Measurements from ENCODE around the gene ASTL.
"Not testable (repeated sequence)": the region's sequence is repeated elsewhere in the genome, so short reads cannot be mapped to it uniquely, and the experiment has no call there.

ASTL gene

DNA sequence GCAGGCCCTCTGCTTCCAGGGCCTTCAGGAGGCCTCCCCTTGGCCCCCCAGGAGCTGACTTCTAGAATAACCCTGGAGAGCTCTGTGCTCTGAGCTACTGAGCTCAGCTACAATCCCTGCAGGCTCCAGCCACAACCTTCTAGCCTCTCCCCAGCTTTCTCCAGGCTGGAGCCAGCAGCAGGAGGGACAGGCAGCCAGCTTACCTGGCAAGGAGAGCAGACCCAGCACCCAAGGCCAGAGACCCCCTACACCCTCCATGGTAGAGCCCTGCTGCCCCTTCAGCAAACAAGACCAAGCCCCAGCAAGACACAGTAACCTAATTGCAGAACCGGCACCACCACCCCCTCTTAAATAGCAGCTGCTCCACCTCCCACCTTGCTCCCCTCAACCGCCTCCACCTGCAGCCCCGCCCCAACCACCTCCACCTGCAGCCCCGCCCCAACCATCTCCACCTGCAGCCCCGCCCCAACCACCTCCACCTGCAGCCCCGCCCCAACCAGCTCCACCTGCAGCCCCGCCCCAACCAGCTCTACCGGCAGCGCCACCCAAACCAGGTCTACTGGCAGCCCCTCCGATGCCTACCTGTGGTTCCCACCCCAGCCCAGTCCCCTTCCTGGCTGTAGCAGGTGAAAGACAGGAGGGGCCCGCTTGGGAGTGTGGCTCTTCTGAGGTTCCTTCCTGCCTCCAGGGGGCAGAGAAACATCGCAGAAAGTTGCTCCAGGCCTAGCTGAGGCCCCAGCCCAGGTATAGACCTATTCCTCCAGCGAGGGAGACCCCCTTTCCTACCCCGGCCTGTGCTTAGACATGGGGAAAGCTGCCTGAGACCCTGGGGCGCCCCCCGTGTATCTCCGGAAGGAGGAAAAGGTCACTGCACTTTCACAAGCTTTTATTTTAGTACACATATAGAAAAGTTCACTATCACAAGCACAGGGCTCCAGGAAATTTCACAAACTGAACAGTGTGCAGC lies at the start of gene ASTL:
ASTL (minus strand) TSS at position 324 of the 967 bp plus-strand sequence; CDS start at position 258, 66 bp downstream.
- DNase-seq (ENCODE audit: low spot score): peak; percentile 81

DNA sequence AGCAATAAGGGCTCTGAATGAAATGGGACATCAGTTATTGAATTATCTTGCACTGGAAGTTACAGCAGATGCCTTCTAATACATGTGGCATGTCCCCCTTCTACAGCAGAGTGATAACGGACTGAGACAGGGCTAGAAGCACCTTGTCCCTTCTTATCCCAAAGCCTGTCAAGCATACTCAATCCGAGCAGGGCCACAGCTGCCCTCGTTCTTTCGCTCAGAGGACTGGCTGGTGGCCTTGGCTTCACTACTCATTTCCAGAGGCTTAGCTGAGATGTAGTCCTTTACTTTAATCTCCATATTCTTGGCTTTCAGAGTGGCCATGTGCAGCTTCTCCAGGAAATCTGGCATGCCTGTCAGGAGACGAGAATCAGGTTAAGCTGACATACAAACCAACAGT lies 48.3 kb upstream of the ASTL start:
- no peak for DNase-seq (ENCODE audit: low spot score)

DNA sequence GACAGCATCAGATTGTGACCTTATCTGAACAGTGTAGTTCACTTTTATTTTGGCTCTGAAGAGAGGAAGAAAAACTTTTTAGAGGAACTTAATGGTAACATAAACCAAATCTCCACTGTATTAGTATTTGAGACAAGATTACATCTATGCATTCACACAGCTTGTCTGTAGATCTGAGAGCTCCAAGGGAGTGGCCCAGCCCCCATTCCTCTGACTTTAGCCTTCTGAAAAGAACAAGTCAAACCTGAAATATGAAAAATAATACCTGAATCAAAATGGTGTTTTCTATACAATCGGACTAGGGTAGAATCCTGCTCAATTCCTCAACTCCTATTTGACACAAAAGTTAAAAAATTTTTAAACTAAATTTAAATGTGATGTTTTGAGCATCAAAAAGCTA lies 47.2 kb upstream of the ASTL start:
- no peak for DNase-seq (ENCODE audit: low spot score)

DNA sequence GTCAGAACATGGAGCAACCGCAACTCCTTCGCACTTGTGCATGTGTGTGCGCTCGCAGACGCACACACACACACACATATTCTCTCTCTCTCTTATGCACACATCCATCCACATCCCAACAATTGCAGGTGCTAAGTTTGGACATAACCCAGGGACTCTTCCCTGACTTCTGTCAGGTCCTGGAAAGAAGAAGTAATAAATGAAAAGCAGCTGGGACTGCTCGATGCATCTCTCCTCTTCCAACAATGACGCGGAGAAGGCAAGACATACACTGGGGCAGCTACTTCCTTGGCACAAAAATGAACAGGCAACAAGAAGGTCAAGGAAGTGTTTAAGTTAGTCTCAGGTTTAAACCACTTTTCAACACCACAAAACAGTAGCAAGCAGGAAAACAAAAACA lies 46.7 kb upstream of the ASTL start:
- DNase-seq (ENCODE audit: low spot score): no peak

DNA sequence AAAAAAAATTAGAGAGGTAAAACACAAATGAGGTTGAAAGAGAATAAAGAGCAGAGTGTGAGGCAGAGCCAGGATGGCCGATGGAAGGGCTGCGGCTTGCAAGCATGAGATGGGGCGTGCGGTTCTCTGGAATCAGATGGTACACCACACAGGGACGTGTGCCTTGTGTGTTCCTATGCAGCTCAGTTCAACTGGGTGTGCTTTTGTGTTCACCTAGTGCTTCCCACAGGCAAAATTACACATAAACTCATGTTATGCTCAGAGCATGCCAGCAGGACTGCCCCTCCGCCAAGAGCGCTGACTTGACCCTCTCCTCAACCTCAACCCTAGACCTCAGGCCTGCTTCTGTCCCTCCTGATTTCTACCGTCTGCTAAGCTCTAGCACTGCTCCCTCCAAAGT lies 45.9 kb upstream of the ASTL start:
- DNase-seq (ENCODE audit: low spot score): no peak

DNA sequence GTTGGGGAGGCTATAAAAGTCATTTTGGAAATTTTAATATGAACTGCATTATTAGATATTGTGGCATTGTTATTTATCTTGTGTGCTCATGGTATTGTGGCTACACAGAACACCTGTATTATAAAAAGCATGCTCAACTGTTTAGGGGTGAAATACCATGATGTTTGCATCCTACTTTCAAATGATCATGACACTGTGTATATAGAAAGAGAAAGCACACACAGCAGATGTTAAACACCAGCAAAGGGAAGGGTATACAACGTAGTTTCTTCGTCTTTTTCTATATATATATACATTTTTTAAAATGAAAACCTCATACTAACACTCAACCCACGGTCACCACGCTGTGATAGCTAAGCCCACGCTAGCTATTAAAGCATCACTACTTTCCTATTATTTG lies 43.2 kb upstream of the ASTL start:
- no peak for DNase-seq (ENCODE audit: low spot score)

DNA sequence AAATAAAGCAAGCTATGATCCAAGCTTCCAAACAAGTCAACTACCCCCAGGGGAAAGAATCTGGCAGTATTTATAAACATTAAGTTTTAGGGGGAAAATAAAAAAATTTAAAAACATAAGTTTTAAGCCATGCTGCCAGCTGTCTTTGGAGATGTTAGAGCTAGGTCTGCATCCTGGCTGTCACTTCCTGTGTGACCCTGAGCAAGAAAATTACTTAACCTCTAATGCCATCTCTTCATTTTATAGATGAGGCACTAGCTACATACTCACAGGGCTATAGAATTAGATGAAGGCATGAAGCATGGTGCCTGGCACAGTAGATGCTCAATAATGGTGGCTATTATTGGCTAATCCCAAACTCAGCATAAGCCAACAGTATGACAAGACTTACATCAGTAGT lies 42.2 kb upstream of the ASTL start:
- DNase-seq (ENCODE audit: low spot score): no peak

DNA sequence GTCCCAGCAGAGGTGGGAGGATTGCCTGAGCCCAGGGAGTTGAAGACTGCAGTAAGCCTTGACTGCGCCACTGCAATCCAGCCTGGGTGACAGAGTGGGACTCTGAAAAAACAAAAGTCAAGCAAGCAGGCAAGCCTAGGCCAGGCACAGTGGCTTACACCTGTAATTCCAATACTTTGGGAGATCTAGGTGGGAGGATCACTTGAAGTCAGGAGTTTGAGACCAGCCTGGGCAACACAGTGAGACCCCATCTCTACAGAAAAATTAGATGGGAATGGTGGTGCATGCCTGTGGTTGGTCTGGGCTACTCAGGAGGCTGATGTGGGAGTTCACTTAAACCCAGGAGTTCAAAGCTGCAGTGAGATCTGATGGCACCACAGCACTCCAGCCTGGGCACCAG lies 41.7 kb upstream of the ASTL start:
- DNase-seq (ENCODE audit: low spot score): no peak

DNA sequence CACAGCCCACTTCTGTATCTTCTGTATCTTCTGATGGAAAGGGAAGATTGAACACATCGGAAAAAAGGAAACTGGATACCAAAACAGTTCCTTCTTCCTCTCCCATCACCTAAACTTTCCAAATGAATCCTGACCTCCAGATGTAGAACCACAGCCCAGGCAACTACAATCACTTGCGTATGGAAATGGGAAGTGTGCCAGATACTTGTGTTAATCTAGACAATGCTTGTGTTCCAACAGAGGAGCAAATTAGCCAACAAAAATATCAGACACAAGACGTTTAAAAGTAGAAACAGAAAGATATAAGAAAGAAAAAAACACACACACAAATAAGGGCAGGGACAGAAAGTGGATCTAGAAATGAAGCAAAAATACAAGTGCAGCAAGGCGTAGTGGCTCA lies 38.4 kb upstream of the ASTL start:
- DNase-seq (ENCODE audit: low spot score): no peak

DNA sequence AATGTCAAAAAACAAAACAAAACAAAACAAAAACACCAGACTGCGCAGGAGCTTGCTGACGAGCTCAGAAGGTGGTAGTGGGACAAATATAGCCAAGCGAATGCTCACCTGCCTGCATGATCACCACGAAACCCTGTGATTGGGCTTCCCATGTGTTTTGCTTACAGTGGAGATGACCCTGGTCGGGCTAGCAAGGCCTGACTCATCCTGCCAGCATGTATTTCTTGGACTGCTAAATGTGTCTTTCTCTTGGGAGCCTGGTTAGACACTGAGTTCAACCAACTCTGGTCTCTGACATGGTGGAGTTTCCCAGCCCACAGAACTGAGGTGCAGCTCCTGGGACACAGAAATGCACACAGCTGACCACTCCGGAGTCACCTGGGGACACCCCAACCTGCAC lies 37.6 kb upstream of the ASTL start:
- DNase-seq (ENCODE audit: low spot score): no peak

DNA sequence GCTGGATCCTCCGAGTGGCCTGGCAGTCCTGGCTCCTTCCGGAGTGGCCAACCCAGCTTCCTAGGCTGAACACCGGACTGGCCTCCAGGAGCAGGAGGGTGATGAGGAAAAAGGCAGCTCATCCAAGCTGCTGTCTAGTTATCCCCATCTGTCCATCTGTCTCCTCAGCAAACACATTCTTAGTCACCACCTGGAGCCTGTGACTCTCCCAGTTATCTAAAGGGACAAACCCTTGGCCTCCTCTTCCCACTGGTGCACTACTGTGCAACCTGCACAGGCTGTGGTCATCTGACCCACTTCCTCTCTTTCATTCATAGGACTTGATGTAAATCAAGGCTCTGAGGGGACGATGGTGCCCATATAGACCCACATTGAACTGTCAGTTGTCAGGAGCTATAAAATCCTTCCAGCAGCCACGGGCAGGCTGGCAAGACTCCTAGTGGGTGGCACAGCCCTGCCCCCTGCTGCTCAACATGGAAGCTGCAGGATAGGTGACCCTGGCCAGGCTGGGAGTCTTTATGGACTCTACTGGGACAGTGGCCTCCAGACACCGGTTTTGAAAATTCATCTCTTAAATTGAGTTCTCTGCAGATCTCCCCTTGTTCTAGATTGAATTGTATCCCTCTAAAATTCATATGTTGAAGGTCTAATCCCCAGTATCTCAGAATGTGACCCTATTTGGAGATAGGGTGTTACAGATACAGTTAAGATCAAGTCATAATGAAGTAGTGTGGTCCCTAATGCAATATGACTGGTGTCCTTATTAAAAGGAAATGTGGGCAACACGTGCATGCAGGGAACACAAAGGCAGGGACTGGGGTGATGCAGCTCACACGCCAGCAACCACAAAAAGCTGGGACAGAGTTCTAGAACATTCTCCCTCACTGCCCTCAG lies 36.2 kb upstream of the ASTL start:
- DNase-seq (ENCODE audit: low spot score): peak; percentile 88

DNA sequence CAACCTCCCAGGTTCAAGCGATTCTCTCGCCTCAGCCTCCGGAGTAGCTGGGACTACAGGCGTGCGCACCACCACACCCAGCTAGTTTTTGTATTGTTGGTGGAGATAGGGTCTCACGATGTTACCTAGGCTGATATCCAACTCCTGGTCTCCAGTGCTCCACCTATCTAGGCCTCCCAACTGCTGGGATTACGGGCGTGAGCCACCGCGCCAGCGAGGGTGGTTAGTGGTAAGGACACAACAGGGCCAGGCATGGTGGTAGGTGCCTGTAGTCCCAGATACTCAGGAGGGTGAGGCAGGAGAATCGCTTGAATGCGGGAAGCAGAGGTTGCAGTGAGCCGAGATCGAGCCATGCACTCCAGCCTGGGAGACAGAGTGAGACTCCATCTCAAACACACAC lies 33.5 kb upstream of the ASTL start:
- no peak for DNase-seq (ENCODE audit: low spot score)

DNA sequence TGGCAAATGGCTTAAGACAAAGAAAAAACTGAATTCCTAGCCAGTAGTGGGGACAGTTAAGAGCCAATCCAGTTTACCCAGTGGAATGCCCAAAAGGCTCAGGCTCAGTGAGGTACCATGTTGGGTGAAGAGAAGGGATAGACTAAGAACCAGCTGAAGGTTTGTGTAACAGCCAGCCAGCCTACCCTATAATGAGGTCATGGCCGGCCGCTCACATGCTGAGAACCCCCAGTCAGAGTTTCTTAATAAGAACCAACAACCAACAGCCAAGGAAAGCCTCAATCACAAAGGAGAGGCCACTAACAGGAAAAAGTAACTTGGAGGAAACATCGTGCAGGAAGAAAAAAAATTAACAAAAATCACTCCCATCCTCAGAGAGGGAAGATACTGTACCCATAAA lies 32.3 kb upstream of the ASTL start:
- DNase-seq (ENCODE audit: low spot score): no peak

DNA sequence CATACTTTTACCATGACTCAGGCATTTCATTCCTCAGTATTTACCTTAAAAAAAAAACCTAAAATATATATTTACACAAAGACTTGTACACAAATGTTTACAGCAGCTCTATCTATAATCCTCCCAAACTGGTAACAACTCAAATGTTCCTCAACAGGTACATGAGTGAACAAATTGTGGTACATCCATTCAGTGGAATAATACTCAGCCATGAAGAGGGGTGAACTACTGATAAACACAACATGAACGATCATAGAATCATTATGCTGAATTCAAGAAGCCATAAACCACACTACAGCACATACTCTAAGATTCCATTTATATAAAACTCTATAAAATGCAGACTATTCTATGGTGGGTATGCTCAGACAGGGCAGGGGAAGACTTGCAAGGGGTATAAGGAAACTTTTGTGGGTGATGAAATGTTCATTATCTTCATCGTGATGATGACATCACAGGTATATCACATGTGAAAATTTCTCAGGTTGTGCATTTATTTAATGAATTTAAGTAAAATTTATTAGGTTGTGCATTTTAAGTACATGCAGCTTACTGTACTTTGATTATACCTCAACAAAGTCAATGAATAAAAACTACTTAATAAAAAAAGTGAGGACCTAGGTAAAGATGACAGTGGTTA lies 31.7 kb upstream of the ASTL start:
- no peak for DNase-seq (ENCODE audit: low spot score)

DNA sequence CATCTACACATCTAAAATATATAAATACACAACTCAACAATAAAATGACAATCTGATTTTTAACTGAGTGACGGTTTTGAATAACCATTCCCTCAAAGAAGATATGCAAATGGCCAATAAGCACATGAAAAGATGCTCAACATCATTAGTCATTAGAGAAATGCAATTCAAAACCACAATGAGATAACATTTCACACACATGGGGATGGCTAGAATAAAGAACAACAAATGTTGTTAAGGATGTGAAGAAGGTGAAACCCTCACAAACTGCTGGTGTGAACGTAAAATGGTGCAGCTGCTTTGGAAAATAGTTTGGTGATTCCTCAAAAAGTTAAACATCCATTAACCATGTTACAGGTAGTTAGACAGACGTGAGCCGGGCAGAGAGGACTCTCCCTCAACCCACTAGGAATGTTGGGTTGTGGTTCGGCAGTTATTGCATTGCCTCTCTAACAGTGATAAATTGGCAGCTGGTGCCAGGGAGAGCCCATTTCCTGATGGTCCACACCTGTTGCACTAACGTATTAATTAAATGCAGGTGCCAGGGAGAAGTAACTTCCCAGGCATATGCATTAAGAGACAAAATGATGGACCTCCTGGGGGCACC lies 29.2 kb upstream of the ASTL start:
- DNase-seq (ENCODE audit: low spot score): no peak

DNA sequence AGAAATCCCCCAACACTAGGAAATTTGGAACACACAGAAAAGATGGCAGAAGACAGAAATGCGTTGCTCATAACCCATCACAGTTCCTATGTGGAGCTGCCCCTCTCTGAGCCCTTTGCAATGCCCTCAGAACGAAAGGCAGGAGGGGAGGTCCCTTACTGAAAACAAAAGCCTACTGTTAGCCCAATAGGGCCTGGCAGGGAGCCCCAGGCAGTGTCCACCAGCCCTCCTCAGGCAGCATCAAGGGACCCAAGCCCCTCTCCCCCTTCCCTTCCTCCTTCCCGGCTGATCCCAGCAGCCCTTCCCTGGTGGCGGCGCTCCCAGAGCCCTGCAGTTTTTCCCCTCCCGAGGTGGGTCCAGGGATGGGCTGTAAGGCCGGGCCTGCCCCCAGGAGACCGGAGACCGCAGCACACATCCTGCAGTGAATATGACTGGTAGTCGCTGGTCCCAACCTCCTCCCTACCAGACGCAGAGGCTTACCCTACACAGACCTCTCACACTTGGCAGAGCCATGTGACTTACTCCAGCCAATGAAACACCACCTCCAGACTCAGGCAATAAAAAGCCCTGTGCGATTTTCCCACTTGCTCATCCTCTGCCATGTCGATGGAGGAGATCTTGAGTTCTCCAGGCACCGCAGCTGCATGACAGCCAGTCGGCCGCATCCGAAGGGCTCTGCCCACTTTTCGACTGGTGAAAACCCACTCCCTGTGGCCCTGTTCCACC lies 26.3 kb upstream of the ASTL start:
- DNase-seq (ENCODE audit: low spot score): no peak

DNA sequence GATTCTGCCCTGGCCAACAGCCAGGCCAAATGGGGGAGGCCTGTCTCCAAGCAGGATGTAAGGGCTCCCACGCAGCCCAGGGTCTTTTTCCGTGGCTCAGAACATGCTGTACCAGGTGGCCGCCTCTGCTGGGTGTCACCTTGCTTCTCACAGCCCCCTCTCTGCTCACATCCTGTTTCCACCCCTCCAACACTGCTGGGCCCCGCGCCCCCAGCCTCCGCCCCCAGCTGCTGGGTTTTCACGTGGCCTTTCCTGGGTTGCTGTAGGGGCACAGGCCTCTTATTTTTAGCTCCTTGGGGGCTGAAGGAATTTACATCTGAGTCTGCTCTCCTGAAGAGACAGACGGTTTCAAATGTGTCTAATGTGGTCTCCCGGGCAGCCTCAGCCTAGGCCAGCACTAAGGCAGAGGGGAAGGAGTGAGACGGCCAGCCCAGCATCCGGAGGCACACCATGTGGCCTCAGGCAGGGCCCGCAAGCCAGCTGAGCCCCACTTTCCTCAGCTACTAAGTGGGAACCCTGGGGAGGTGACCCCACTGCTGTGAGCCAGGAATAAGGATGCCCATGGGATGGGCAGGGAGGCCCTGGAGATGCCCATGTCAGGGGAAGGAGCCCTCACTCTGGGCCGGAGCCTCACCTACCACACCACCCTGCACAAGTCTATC lies 25.6 kb upstream of the ASTL start:
- DNase-seq (ENCODE audit: low spot score): no peak

DNA sequence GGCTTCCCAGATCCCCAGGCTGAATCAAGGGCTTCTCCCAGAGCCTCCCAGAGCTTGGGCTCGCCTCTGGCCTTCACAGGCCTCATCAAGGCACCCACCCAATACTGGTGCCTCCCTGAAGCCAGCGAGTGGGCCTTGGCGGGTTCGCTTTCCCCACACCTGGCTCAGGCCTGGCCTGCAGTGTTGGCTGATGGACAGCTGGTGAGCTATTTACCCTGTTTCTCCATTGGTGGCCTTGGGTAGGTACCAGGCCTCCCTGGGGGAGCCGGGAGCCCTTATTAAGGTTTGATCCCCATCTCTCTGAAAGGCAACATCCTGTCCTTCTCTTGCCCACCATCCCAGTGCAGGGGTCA lies 25.1 kb upstream of the ASTL start:
- DNase-seq (ENCODE audit: low spot score): no peak

DNA sequence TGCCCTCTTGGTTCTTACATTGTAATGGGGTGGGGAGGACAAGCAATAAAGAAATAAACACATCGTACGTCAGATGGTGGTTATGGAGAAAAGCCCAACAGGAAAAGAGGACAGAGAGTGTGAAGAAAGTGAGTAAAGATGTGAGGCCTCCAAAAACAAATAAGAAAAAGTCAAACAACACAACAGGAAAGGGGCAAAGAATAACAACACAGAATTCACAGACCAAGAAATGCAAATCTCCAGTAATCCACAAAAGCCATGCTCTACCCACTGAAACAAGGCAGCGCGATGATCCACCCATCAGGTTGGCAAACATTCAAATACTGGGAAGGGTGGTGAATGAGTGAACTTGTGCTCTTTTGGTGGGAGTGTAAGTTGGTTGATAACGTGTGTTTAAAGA lies 23.6 kb upstream of the ASTL start:
- DNase-seq (ENCODE audit: low spot score): peak; percentile 9

DNA sequence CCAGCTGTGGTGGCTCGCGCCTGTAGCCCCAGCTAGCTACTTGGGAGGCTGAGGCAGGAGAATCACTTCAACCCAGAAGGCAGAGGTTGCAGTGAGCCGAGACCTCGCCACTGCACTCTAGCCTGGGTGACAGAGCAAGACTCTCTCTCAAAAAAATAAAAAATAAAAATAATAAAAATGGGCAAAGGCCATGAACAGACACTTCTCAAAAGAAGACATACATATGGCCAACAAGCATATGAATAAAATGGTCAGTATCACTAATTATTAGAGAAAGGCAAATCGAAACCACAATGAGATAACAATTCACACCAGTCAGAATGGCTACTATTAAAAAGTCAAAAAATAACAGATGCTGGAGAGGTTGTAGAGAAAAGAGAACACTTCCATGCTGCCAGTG lies 22.1 kb upstream of the ASTL start:
- DNase-seq (ENCODE audit: low spot score): not testable (repeated sequence)
